Middle frontal gyrus (tissue), 1 donor: Measurements from ENCODE around the gene TRPT1.

ENCODE experiments used
- DNase-seq: peaks from one replicate; pipeline ENCODE4 v3.0.0-alpha.2; 2015; ENCODE audit warnings: low spot score; ENCODE audit errors: extremely low spot score

The TRPT1 gene

DNA sequence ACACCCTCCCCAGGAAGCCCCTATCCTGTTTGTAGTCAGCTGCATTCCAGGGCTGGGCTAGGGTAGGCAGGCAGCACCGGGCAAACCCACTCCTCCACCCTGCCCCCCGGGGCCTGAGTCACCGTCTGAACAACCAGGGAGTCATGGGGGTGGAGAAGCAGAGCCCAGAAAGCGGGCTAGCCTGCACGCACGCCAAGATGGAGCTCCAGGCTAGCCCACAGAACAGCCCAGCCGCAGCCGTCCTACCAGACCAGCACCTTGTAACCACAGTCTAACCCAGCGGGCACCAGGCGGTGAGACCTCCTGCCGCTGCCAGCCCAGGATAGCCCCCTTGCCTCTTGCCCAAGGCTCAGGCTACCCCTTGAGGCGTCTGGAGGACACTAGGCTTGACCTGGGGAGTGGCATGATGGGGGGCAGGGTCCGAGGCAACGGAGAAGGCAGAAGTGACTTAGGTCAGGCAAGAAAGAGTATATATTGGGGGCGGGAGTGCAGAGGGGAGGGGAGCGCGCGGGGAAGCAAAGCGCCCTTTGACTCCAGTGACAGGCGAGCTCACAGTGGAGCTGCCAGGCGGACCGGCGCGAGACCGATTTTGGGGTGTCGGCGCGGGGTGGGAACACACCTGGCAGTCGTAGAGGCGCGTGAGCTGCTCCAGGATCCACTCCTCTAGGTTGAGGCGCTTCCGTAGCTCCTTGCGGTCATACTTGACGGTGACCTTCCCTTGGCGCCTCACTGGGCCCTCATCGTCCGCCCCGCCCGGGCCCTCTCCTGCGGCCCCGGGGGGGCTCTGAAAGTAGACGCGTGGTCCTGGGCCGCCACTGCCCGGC, 20.0 kb upstream of the TRPT1 start:
- DNase-seq = no peak

DNA sequence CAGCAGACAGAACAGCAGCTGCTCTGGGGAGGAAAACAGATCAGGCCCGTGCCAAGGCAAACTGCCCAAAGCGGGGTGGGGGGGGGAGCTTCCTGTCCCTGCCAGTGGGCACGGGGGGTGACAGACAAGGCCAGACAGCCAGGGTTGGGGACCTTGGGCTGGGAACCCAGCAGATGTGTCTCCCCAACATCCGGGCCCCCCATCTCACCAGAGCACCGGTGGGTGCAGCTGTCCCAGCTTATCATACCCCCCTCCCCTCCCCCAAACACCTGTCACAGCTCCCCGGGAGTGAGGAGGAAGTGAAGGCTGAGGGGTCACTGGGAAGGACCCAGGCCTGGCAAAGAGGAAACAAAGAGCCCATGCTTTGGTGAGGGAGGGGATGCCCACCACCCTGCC, 19.4 kb upstream of the TRPT1 start:
- no peak for DNase-seq

DNA sequence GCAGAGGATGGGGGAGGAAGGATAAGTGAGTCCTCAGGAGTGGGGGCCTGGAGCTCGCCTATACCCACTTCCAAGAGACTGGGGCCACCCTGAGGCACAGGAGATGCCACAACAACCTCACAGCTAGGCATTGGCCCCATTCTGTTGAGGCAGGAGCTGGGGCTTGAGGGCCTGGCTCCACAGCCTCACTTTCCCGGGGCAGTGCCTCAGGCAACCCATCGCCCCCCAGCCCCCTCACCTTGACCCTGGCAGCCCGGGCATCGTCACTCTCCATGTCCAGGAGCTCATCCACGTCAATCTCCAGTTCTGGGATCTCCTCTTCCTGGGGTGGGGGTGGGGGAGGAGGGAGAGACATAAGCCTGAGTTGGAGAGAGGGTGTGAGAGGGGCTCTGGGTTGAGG, 19.0 kb upstream of the TRPT1 start:
- DNase-seq = no peak

DNA sequence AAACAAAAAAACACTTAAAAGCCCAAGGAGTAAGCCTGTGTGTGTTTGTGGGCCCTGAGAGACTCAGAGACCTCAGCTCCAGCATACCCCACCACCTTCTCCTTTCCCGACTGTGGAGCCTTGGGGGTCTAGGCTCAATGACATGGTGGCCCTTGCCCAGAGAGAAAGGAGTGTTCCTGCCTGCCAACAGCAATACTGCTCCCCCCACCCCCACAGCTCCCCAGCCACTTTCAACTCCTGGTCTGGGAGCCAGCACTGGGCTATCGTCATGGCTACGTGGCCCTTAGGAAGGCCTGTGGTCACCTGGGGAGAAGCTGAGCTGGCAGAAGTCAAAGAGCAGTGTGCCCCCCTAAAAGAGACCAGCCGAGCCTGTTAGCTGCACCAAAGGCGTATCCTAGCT, 18.1 kb upstream of the TRPT1 start:
- no peak for DNase-seq

DNA sequence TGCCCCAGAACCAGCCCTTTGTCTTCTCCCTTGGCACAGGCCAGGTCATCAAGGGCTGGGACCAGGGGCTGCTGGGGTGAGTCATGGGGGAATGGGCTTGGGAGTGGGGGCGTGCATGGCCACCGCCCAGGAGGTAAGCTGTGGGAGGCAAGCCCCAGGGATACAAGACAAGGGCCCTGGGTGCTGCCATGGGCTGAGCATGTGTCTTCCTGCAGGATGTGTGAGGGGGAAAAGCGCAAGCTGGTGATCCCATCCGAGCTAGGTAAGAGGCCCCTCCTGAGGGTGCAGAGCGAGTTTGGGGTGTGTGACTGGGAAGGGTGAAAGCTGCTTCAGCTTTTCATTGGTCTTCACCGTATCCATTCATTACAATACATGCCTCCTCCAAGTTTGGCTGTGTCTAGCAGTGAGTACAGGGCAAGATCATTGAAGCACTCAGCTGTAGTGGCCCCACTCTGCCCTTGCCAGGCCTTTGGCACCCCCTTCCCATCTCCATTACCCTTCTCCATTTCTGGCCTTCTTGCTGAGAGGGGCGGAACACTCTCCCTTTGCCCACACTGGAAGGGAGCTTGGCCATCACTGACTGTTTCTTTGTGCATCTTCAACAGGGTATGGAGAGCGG, 17.4 kb upstream of the TRPT1 start:
- no peak for DNase-seq

DNA sequence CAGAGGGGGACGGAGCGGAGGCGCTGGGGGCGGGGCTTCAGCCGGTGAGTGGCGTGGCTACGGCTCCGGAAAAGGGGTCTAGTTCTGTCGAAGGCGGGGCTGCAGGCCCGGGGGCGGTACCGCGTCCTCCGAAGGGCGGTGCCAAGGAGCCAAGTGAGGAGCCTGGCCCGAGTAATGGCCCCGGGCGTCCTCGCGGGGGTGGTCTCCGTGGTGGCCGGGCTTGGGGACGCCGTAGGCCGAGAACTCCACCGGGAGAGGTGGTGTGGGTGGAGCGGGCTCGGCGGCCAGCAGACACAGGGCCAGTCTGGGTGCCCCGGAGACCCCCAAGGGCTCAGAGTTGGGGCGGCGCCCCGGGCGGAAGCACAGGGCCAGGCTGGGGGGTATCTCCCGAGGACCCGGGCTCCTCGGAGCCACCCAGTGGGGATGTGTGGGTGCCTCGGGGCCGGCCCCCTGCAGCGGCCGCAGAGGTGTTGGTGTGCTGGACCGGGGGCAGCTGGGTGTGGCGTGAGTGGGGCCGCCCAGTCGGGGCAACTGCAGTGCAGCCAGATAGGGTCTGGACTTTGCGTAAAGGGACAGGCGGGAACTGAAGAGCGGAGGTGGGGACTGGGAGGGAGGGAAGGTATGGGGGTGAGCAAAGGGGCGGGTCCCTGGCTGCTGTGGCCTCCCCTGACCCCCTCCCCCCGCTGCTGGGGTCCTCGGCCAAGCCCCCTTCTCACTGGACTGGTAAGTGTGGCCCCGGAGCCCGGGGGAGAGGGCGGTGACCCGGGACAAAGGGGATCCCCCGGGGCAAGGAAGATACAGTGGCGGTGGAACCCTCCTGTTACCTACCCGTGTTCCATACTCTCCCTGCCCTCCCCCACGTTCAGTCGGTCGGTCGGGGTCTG, 15.7 kb upstream of the TRPT1 start:
- DNase-seq = no peak

DNA sequence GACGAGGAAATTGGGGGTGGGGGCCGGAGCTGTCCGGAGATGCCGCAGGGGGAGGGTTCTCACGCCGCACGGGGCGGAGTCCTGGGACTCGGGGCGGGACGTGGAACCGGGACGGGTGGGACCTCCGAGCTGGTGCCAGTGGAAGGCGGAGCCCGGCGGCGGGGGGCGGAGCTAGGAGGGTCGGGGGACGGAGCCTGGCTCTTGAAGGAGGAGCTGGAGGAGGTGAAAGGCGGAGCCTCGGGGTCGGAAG, 15.2 kb upstream of the TRPT1 start:
- peak; percentile 97 for DNase-seq

DNA sequence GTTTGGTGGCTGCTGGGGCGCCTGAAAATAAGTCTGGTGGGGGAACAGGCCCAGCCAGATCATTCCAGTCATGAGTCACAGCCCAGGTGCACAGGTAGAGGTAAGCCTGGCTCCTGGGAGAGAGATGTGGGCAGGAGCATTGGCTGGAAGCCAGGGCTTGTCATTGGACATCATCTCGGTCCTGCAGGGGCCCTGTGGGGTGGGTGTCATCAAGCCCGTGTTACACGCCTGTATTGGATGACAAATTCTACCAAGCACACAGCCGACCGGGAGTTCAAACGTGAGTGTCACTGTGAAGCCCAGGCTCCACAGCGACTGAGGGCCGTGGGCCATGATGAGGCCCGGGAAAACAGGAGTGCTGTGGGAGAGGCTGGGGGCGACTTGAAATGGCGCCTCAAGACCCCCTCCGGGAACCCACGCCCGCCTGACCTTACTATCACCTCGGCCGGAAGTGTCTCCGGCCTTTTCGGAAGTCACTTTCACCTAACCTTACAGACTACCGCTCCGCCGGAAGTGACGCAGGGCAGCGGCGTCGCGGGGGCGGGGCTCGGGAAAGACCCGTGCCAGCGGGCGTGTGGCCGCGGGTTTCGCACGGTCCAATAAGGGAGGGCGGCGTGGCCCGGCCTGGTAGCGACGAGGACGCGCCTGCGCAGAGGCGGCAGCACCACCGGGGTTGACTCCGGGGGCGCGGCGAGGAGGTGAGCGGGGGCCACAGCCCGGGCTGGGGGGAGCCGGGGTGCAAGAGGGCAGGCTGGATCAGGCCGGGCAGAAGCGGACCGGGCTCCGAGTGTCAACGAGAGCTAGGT, 14.7 kb upstream of the TRPT1 start, which contains the start of gene FKBP2:
Gene FKBP2, plus strand, starts transcription at position 661 of the 806 bp plus-strand sequence. CDS start 1,293 bp downstream, outside the sequence.
- peak; percentile 95 for DNase-seq

DNA sequence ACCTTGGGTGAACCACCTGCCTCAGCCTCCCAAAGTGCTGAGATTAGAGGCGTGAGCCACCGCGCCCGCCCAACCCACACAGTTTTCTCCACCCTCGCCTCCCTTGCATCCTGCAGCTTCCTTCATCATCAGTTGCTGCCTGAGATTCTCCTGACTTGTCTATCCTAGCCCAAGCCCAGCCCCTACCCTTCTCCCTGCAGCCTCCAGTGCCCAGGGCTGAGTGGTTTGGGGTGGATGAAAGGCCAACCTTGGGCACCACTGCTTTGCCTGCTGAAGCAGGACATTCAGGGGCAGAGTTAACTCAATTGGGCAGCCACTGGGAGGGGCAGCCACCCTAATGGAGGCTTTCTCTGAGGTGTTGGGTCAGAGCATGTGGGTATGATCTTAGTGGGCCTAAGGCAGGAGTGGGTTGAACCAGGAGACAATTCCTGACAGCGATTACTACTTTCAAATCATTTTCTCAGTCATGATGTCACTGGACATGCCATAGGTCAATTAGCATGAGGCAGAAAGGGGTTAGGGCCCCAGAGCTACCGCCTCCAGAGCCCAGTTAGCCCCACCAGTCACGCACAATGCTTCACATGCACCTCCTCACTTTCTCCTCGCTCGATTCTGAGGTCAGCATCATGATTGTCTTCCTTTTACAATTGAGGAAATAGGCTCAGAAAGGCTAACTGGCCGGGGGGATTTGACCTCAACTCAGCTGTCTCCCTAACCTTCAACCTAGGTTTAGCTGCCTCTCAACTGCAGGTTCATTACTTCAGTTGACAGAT, 13.9 kb upstream of the TRPT1 start:
- no peak for DNase-seq

DNA sequence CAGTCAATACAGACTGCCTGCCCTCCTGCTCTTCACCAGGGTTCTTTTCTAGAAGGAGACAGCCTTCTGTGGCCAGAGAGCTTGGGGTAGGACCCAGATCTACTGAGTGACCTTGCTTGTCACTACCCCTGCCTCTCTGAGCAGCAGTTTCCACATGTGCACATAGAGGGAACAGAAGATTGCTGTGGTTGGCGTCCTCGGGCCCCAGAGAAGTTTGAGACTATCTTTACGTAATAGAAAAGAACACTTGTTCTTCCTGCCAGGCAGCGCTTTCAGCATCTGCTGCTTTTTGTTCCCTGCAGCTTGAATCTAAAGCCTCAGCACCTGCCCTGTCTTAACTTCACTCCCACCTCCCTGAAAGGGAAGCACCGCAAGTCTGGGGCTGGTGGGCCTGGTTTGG, 13.0 kb upstream of the TRPT1 start:
- DNase-seq = no peak

DNA sequence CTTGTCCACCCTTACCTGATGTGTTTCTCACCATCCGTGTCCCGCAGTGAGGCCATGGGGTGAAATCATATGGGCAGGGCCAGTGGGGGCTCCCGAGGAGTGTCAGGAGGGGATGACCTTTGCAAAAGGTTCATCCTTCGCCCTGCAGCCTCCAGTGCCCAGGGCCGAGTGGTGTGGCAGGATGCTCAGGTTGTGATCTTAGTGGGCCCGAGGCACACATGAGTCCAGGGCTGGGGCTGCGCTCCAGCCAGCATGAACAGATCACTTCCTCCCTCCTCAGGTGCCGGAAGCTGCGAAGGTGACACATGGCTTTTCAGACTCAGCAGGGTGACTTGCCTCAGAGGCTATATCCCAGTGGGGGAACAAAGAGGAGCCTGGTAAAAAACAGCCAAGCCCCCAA, 12.1 kb upstream of the TRPT1 start:
- DNase-seq = no peak

DNA sequence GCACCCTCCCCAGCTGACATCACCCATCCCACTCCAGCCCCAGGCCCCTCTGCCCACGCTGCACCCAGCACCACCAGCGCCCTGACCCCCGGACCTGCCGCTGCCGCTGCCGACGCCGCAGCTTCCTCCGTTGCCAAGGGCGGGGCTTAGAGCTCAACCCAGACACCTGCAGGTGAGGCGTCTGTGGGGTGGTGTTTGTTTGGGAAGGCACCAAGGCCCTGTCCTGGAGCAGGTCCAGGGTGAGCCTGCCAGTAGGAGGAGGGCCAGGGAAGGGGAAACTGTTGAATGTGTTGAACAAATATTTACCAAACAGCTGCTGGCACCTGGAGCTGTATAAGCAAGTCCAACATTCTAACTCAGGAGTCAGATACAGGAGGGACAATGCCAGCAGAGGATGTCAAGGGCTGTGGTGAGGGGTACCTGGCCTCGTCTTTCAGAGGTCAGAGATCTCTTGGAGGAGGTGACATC, 11.5 kb upstream of the TRPT1 start:
- DNase-seq = no peak

DNA sequence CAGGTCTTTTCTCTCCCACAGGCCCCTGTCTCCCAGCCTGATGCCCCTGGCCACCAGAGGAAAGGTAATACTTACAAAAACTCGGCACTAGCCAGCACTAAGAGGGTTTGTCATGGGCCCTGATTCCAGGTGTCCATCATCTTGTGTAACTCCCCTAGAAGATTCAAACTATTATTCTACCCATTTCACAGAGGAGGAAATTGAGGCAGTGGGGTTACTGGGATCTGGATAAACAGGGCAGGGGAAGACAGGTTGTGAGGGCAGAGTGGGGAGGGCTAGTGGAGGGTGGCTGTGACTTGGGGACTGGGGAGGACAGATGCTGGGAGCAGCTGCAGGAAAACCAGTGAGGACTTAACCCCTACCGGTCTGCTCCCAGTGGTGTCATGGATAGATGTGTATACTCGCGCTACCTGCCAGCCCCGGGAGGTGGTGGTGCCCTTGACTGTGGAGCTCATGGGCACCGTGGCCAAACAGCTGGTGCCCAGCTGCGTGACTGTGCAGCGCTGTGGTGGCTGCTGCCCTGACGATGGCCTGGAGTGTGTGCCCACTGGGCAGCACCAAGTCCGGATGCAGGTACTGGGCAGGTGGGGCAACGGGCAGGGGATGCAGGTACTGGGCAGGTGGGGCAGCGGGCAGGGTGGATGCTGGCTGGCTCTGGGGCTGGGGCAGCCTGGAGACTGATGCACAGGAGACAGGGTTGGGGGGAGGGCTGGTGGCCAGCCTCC, 9.6 kb upstream of the TRPT1 start:
- no peak for DNase-seq

DNA sequence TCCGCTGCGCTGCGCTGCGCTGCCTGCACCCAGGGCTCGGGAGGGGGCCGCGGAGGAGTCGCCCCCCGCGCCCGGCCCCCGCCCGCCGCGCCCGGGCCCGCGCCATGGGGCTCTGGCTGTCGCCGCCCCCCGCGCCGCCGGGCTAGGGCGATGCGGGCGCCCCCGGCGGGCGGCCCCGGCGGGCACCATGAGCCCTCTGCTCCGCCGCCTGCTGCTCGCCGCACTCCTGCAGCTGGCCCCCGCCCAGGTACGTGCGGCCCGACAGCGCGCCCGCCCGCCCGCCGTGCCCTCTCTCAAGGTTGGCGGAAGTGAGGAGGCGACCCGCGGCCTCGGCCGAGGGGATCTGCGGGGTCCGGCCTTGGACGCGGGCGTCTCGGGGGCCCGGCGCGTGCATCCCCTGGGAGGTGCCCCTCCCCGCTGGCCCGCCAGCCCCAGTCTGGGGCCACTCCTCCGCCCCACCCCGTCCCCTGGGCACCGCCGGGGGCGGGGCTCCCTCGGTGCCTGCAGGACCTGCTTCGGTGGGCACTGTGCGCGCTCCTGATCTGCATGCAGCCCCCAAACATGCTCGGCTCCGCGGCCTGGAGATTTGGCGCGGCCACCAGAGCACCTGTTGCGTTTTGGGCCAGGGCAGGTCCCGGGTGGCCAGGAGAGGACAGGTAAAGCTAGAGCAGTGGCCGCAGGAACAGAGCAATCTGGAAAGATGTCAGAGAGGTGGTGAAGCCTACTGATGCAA, 8.8 kb upstream of the TRPT1 start:
- DNase-seq = no peak

DNA sequence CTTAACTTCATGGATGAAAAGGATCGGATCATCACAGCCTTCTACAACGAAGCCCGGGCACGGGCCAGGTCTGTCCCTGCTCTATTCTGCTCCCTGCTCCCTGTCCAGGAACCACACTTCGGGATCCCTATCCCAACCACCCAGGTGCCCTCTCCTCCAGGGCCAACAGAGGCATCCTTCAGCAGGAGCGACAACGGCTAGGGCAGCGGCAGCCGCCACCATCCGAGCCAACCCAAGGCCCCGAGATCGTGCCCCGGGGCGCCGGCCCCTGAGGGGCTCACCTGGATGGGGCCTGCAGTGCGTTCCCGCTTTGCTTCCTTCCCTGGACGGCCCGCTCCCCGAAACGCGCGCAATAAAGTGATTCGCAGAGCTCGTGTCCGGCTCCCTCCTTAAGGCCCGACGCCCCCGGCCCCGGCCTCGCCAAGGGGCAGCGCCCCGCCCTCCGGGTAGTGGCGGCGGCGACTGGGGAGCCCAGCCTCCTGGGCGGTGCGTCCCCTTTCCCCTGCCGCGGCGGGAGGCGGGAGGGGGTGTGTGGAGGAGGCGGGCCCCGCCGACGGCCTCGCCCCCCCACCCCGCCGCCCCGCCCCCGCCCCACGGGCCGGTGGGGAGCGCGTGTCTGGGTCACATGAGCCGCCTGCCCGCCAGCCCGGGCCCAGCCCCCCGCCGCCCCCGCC, 8.1 kb upstream of the TRPT1 start, which contains the start of gene VEGFB:
Gene VEGFB, plus strand, starts transcription at position 672 of the 674 bp plus-strand sequence. CDS start 250 bp downstream, outside the sequence.
- DNase-seq = no peak

DNA sequence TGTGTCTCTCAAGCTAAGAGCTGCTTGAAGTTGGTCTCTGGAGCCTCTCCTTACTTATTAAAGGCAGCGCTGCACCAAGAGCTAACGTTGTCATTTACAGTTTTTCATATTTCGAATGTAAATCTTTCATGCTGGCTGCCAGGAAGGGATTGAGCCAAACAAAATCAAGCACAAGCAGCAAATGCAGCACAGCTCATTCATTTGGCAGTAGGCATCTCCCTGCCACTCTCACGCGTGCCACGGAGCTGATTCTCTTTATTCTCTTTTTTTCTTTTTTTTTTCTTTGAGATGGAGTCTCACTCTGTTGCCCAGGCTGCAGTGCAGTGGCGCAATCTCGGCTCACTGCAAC, 7.0 kb upstream of the TRPT1 start:
- DNase-seq = no peak

DNA sequence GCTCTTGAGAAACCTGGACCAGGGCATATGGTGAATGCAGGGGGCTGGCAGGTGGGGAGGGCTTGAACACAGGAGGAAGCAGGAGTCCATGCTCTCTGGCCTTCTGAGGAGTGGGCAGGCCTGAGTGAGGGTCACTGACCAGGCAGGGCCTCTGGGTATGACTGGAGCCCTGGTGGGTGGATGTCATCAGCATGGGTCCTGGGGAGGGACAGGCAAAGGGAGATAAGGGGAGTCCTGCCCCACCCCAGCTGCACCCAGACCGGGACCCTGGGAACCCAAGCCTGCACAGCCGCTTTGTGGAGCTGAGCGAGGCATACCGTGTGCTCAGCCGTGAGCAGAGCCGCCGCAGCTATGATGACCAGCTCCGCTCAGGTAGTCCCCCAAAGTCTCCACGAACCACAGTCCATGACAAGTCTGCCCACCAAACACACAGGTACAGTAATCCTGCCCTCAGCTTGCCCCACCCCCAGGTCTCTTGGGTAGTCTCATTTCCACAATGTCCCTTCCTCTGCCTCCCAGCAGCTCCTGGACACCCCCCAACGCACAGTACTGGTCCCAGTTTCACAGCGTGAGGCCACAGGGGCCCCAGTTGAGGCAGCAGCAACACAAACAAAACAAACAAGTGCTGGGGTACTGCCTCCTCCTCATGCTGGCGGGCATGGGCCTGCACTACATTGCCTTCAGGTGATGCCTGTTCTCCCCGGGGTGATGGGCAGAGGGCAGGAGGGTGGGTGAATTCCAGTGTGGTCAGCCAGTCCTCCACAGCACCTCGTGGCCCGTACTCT, 6.4 kb upstream of the TRPT1 start:
- no peak for DNase-seq

DNA sequence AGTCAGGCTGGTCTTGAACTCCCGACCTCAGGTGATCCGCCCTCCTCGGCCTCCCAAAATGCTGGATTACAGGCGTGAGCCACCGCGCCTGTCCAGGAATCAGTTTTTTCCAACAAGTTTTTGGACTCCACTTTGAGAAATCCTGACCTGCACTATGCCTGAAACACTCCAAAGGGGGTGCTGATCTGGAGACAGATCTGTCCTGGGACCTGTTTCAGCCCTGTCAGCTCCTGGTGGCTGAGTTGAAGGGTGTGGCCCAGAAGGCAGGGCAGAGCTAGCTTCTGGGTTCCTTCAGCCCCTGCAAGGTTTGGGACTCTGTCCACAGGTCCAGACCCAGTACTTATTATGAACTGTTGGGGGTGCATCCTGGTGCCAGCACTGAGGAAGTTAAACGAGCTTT, 5.6 kb upstream of the TRPT1 start:
- DNase-seq = no peak
